ENCODE measurements around the gene GPR22. TPM values are rescaled to one million over a fixed set of nuclear protein-coding genes. Genes with fewer than 3 reads are reported as not detected.

Gene GPR22
- total and polyA plus RNA-seq, 10 of the 15 experiments (the other 5 are each of a cell fraction or from before 2014, with no cell fraction given) = 0.11 to 0.71 (median 0.47) TPM; not detected in 6

DNA sequence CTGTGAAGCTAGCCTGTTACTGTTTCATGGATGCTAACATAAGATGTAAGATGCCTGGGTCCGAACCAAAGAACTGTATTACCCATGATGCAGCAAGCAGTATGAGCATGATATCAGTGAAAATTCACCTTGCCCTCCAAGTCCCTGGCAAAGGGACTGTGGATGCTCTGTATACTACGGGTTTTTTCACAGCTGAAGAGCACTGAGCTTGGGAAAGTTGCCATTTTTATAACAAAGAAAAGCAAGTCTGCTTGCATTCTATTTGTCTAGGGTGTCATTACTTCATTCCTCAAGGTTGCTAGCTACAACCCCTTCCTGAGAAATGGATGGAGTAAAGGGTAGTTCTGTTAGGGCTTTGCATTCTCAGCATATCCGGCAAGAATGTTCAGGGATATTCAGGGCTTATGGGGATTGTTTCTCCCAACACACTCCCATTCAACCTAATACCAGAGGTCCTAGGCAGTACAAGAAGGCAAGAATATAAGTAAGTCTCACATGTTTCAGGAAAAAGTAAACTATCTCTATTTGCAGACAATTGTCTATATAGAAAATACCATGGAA lies 5.1 kb upstream of the GPR22 start:
- Histone ChIP-seq H3K4me3 (no peak overlapping the region), H2AFZ (ENCODE audit: control insufficient read depth, low read depth, low read length) (no peak overlapping the region), H3K36me3 (ENCODE audit: control insufficient read depth in 2 of 2, insufficient read depth in 2 of 2, low read length in 1 of 2) (no peaks in the 10 kb centered on the region), H3K9me3 (replicated peaks; ENCODE audit: control insufficient read depth, insufficient read depth, low read length) (no peaks in the 10 kb centered on the region), H3K4me2 (ENCODE audit: control insufficient read depth, insufficient read depth) (no peak overlapping the region), H3K4me1 (ENCODE audit: control insufficient read depth, insufficient read depth, low read length) (no peaks in the 10 kb centered on the region), H3K79me2 (ENCODE audit: control insufficient read depth, insufficient read depth, low read length) (no peaks in the 10 kb centered on the region), H3K27ac (ENCODE audit: control insufficient read depth, insufficient read depth) (no peak overlapping the region), H3K27me3 (replicated peaks in 1 of 2; ENCODE audit: control insufficient read depth in 2 of 2, insufficient read depth in 2 of 2, low read length in 1 of 2) (no peaks in the 10 kb centered on the region), H3K9ac (ENCODE audit: control insufficient read depth, insufficient read depth, low read length) (no peak overlapping the region), H4K20me1 (ENCODE audit: control insufficient read depth, insufficient read depth) (no peaks in the 10 kb centered on the region)
- in situ Hi-C loops (cut with MboI) (no loop called here), intact Hi-C loops (cut with micrococcal nuclease; ENCODE audit: unreplicated experiment) (no loop called here)
- no peak for ATAC-seq
- ChIA-PET CTCF (interaction anchor here (1.2 to 2.9 kb wide), 10 partner anchors 8 to 413 kb away, joined by 3 to 63 read pairs (median 6); no protein-coding TSS in a partner anchor), POLR2A (no interaction called here), SMC1A (ENCODE audit: uncharacterized antibody, unreplicated experiment) (interaction anchor here (0.9 to 2.8 kb wide), 6 partner anchors 10 to 315 kb away, joined by 3 to 21 read pairs (median 4); no protein-coding TSS in a partner anchor), RAD21 (ENCODE audit: unreplicated experiment) (interaction anchor here (1.4 to 2.6 kb wide), 3 partner anchors 36 to 259 kb away, joined by 3 to 15 read pairs (median 7); no protein-coding TSS in a partner anchor)
- WGBS (ENCODE audit: insufficient coverage, insufficient replicate concordance, low lambda C conversion rate, missing lambda C conversion rate) = 86% methylated on average over 3 of the region's 3 CpGs
- no TSS peak for BruUV-seq (replicated peaks)
- DNase-seq (ENCODE audit: low read depth, low spot score) = no peak
- no peak for FAIRE-seq
- no peak for TF ChIP-seq ZNF207 (IDR thresholded peaks at IDR 0.05; ENCODE audit: borderline replicate concordance)
- TF ChIP-seq IKZF2 (IDR thresholded peaks at IDR 0.05) = no peak
- TF ChIP-seq, protein P1, sequence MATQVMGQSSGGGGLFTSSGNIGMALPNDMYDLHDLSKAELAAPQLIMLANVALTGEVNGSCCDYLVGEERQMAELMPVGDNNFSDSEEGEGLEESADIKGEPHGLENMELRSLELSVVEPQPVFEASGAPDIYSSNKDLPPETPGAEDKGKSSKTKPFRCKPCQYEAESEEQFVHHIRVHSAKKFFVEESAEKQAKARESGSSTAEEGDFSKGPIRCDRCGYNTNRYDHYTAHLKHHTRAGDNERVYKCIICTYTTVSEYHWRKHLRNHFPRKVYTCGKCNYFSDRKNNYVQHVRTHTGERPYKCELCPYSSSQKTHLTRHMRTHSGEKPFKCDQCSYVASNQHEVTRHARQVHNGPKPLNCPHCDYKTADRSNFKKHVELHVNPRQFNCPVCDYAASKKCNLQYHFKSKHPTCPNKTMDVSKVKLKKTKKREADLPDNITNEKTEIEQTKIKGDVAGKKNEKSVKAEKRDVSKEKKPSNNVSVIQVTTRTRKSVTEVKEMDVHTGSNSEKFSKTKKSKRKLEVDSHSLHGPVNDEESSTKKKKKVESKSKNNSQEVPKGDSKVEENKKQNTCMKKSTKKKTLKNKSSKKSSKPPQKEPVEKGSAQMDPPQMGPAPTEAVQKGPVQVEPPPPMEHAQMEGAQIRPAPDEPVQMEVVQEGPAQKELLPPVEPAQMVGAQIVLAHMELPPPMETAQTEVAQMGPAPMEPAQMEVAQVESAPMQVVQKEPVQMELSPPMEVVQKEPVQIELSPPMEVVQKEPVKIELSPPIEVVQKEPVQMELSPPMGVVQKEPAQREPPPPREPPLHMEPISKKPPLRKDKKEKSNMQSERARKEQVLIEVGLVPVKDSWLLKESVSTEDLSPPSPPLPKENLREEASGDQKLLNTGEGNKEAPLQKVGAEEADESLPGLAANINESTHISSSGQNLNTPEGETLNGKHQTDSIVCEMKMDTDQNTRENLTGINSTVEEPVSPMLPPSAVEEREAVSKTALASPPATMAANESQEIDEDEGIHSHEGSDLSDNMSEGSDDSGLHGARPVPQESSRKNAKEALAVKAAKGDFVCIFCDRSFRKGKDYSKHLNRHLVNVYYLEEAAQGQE (IDR thresholded peaks at IDR 0.05; ENCODE audit: low read depth, low read length) = no peak
- TF ChIP-seq SMAD5 (IDR thresholded peaks at IDR 0.05; ENCODE audit: low read depth) = no peak
- TF ChIP-seq SMARCA5 (IDR thresholded peaks at IDR 0.05) = no peak
- no peak for TF ChIP-seq EED (IDR thresholded peaks at IDR 0.05; ENCODE audit: low read depth)
- no peak for TF ChIP-seq SREBF2 (IDR thresholded peaks at IDR 0.05; ENCODE audit: low read length)
- TF ChIP-seq SRF (IDR thresholded peaks at IDR 0.05; ENCODE audit: low read depth in 2 of 2, low read length in 2 of 2) = no peak
- TF ChIP-seq TBL1XR1 (IDR thresholded peaks at IDR 0.05; ENCODE audit: low read depth, low read length) = no peak
- TF ChIP-seq, protein P2, sequence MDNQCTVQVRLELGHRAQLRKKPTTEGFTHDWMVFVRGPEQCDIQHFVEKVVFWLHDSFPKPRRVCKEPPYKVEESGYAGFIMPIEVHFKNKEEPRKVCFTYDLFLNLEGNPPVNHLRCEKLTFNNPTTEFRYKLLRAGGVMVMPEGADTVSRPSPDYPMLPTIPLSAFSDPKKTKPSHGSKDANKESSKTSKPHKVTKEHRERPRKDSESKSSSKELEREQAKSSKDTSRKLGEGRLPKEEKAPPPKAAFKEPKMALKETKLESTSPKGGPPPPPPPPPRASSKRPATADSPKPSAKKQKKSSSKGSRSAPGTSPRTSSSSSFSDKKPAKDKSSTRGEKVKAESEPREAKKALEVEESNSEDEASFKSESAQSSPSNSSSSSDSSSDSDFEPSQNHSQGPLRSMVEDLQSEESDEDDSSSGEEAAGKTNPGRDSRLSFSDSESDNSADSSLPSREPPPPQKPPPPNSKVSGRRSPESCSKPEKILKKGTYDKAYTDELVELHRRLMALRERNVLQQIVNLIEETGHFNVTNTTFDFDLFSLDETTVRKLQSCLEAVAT (IDR thresholded peaks at IDR 0.05) = no peak
- TF ChIP-seq, protein P3, sequence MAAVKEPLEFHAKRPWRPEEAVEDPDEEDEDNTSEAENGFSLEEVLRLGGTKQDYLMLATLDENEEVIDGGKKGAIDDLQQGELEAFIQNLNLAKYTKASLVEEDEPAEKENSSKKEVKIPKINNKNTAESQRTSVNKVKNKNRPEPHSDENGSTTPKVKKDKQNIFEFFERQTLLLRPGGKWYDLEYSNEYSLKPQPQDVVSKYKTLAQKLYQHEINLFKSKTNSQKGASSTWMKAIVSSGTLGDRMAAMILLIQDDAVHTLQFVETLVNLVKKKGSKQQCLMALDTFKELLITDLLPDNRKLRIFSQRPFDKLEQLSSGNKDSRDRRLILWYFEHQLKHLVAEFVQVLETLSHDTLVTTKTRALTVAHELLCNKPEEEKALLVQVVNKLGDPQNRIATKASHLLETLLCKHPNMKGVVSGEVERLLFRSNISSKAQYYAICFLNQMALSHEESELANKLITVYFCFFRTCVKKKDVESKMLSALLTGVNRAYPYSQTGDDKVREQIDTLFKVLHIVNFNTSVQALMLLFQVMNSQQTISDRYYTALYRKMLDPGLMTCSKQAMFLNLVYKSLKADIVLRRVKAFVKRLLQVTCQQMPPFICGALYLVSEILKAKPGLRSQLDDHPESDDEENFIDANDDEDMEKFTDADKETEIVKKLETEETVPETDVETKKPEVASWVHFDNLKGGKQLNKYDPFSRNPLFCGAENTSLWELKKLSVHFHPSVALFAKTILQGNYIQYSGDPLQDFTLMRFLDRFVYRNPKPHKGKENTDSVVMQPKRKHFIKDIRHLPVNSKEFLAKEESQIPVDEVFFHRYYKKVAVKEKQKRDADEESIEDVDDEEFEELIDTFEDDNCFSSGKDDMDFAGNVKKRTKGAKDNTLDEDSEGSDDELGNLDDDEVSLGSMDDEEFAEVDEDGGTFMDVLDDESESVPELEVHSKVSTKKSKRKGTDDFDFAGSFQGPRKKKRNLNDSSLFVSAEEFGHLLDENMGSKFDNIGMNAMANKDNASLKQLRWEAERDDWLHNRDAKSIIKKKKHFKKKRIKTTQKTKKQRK (IDR thresholded peaks at IDR 0.05; ENCODE audit: low read depth, low read length) = no peak
- TF ChIP-seq MYB (IDR thresholded peaks at IDR 0.05; ENCODE audit: borderline replicate concordance, low read depth, low read length) = no peak
- TF ChIP-seq RBBP5 (conservative IDR thresholded peaks at IDR 0.05) = no peak
- TF ChIP-seq, protein P4, sequence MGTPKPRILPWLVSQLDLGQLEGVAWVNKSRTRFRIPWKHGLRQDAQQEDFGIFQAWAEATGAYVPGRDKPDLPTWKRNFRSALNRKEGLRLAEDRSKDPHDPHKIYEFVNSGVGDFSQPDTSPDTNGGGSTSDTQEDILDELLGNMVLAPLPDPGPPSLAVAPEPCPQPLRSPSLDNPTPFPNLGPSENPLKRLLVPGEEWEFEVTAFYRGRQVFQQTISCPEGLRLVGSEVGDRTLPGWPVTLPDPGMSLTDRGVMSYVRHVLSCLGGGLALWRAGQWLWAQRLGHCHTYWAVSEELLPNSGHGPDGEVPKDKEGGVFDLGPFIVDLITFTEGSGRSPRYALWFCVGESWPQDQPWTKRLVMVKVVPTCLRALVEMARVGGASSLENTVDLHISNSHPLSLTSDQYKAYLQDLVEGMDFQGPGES (IDR thresholded peaks at IDR 0.05) = no peak
- TF ChIP-seq CBX5 (IDR thresholded peaks at IDR 0.05; ENCODE audit: low read depth) = no peak
- no peak for TF ChIP-seq ZNF24 (IDR thresholded peaks at IDR 0.05)

Data from GM12878 (cell line).